Gastroesophageal sphincter (tissue), 3 donors: ENCODE measurements around the gene INPP5D.

Source experiments
- CTCF ChIP-seq, 4 experiments: fragments of 200-600 bp in 2 of 4; fragments of 450-650 bp in 2 of 4; sonication (generic) in 1 of 4; IDR thresholded peaks; one replicate each; pipeline ENCODE4 v1.5.1; 2017 to 2019; ENCODE audit warnings: antibody characterized with exemption in 4 of 4, mild to moderate bottlenecking in 2 of 4, moderate library complexity in 2 of 4
- EP300 ChIP-seq: sonication (generic); formaldehyde crosslinking; IDR thresholded peaks from one replicate; pipeline ENCODE4 v1.6.1; 2017; ENCODE audit warnings: antibody characterized with exemption, mild to moderate bottlenecking
- POLR2A ChIP-seq, 2 donors: fragments of 450-650 bp; IDR thresholded peaks; one replicate each; pipeline ENCODE4 v1.6.1; 2017; ENCODE audit warnings: antibody characterized with exemption in 2 of 2, mild to moderate bottlenecking in 2 of 2, moderate library complexity in 1 of 2
- POLR2AphosphoS5 ChIP-seq: sonication (generic); formaldehyde crosslinking; IDR thresholded peaks from one replicate; pipeline ENCODE4 v1.6.1; 2017; ENCODE audit warnings: antibody characterized with exemption

- TF ChIP-seq CTCF (IDR thresholded peaks at IDR 0.05) (no peak), POLR2AphosphoS5 (no peak), EP300 (no peak), POLR2A (IDR thresholded peaks at IDR 0.05) (no peak)
Measured at GRCh38 chr2:233152541-233152940, 92.4 kb downstream of the INPP5D start.
